Osteoblast (primary cell): ENCODE measurements around the gene FBXO41. TPM values are rescaled to one million over a fixed set of nuclear protein-coding genes. Genes with fewer than 3 reads are reported as not detected.

Experiments
- DNase-seq: peaks from one replicate; pipeline ENCODE4 v3.0.0; 2011; ENCODE audit warnings: low spot score, mixed read lengths; ENCODE audit not compliant: insufficient read length; ENCODE audit errors: missing footprints
- H2AFZ ChIP-seq: 2 replicates; pipeline ENCODE4 v1.6.0; 2011; ENCODE audit warnings: mild to moderate bottlenecking, low read length
- H3K27ac ChIP-seq: 2 replicates; pipeline ENCODE4 v1.5.1; 2011; ENCODE audit warnings: mild to moderate bottlenecking, low read depth, low read length, moderate library complexity
- H3K27me3 ChIP-seq: 2 replicates; pipeline ENCODE4 v1.6.0; 2012; ENCODE audit warnings: mild to moderate bottlenecking, control low read depth, inconsistent platforms, low read length, moderate library complexity; ENCODE audit not compliant: insufficient read depth
- H3K36me3 ChIP-seq: 2 replicates; pipeline ENCODE4 v1.5.1; 2011; ENCODE audit warnings: mild to moderate bottlenecking, low read length, control low read depth, moderate library complexity; ENCODE audit not compliant: insufficient read depth
- H3K4me1 ChIP-seq: 2 replicates; pipeline ENCODE4 v1.5.1; 2011; ENCODE audit warnings: mild to moderate bottlenecking, low read length, control low read depth, moderate library complexity; ENCODE audit not compliant: insufficient read depth
- H3K4me2 ChIP-seq: 2 replicates; pipeline ENCODE4 v1.6.0; 2011; ENCODE audit warnings: mild to moderate bottlenecking, low read length; ENCODE audit not compliant: insufficient read depth
- H3K4me3 ChIP-seq: fragments of 200-600 bp; sonication (generic); 3 replicates; pipeline ENCODE4 v1.5.1; 2012; ENCODE audit warnings: mild to moderate bottlenecking, low read length, inconsistent platforms; ENCODE audit not compliant: insufficient read depth
- H3K79me2 ChIP-seq: 2 replicates; pipeline ENCODE4 v1.6.0; 2012; ENCODE audit warnings: mild to moderate bottlenecking, low read length, control low read depth, inconsistent platforms; ENCODE audit not compliant: insufficient read depth
- H3K9me3 ChIP-seq: 2 replicates; pipeline ENCODE4 v1.5.1; 2011; ENCODE audit warnings: low read depth, low read length, control low read depth
- H4K20me1 ChIP-seq: 2 replicates; pipeline ENCODE4 v1.6.0; 2012; ENCODE audit warnings: mild to moderate bottlenecking, low read length, control low read depth; ENCODE audit not compliant: insufficient read depth
- CTCF ChIP-seq: IDR thresholded peaks from 2 replicates; pipeline ENCODE4 v1.5.1; 2011; ENCODE audit warnings: mild to moderate bottlenecking, low read depth, low read length, moderate library complexity; ENCODE audit errors: extremely low read depth
- total RNA-seq: library from RNA; depleted of rRNA; stranded (reverse); fragments of >200 nt; gene quantifications from 2 replicates; pipeline ENCODE4 v1.2.3, GENCODE V29; 2012

Gene FBXO41
- total RNA-seq, 1 donor, result 0.36 TPM

GRCh38 chr2:73228631-73229030 lies 55.6 kb downstream of the FBXO41 start:
- Histone ChIP-seq H3K27ac (no peak overlapping the region), H2AFZ (no peak overlapping the region), H3K27me3 (no peaks in the 10 kb centered on the region), H3K79me2 (peaks cover 7% of the 10 kb centered on the region), H3K4me2 (no peak overlapping the region), H3K4me1 (peaks cover 8% of the 10 kb centered on the region), H3K36me3 (peaks cover 15% of the 10 kb centered on the region), H3K4me3 (no peak overlapping the region), H3K9me3 (no peaks in the 10 kb centered on the region), H4K20me1 (no peaks in the 10 kb centered on the region)
- TF ChIP-seq CTCF, result no peak
- no peak for DNase-seq

GRCh38 chr2:73227086-73227485 lies 57.2 kb downstream of the FBXO41 start:
- no peak overlapping the region for H3K4me3 ChIP-seq
- H3K27me3 ChIP-seq, result no peaks in the 10 kb centered on the region
- no peaks in the 10 kb centered on the region for H4K20me1 ChIP-seq
- no peaks in the 10 kb centered on the region for H3K9me3 ChIP-seq
- H3K79me2 ChIP-seq, result no peaks in the 10 kb centered on the region
- H3K36me3 ChIP-seq, result peaks cover 19% of the 10 kb centered on the region
- TF ChIP-seq CTCF, result no peak
- DNase-seq, result peak; percentile 32
- H2AFZ ChIP-seq, result no peak overlapping the region
- H3K4me1 ChIP-seq, result no peaks in the 10 kb centered on the region
- H3K27ac ChIP-seq, result no peak overlapping the region
- H3K4me2 ChIP-seq, result no peak overlapping the region

GRCh38 chr2:73225513-73226360 lies 58.5 kb downstream of the FBXO41 start:
- no peak for TF ChIP-seq CTCF
- no peak overlapping the region for H3K4me2 ChIP-seq
- no peaks in the 10 kb centered on the region for H3K79me2 ChIP-seq
- no peak overlapping the region for H3K27ac ChIP-seq
- H2AFZ ChIP-seq, result no peak overlapping the region
- no peak overlapping the region for H3K4me3 ChIP-seq
- peak; percentile 50 for DNase-seq
- no peaks in the 10 kb centered on the region for H3K4me1 ChIP-seq
- no peaks in the 10 kb centered on the region for H3K9me3 ChIP-seq
- no peaks in the 10 kb centered on the region for H4K20me1 ChIP-seq
- peaks cover 27% of the 10 kb centered on the region for H3K36me3 ChIP-seq
- H3K27me3 ChIP-seq, result no peaks in the 10 kb centered on the region

GRCh38 chr2:73223821-73224220 lies 60.5 kb downstream of the FBXO41 start:
- no peaks in the 10 kb centered on the region for H3K9me3 ChIP-seq
- no peak overlapping the region for H3K4me2 ChIP-seq
- H3K36me3 ChIP-seq, result peaks cover 28% of the 10 kb centered on the region
- no peak overlapping the region for H3K27ac ChIP-seq
- TF ChIP-seq CTCF, result no peak
- H4K20me1 ChIP-seq, result no peaks in the 10 kb centered on the region
- H3K4me1 ChIP-seq, result no peaks in the 10 kb centered on the region
- no peak overlapping the region for H3K4me3 ChIP-seq
- H2AFZ ChIP-seq, result no peak overlapping the region
- peak; percentile 57 for DNase-seq
- peaks cover 8% of the 10 kb centered on the region for H3K79me2 ChIP-seq
- no peaks in the 10 kb centered on the region for H3K27me3 ChIP-seq
